Lung (tissue), 12 donors: Measurements from ENCODE around the gene MSRB1. TPM values are rescaled to one million over a fixed set of nuclear protein-coding genes. Genes with fewer than 3 reads are reported as not detected.
A peak's percentile ranks its signal among the peaks of the same experiment; 100 is the strongest.

ENCODE experiments used
- ATAC-seq: fragments of 200-7000 bp; cut with Tn5 transposase; one replicate; pipeline ENCODE4 v1.9.1; 2020; ENCODE audit warnings: moderate number of reproducible peaks; ENCODE audit not compliant: insufficient read depth, low FRiP score
- DNase-seq, 3 donors: peaks; one replicate each; pipeline ENCODE4 v3.0.0-alpha.2; 2013 to 2017
- H3K27ac ChIP-seq, 2 donors: one replicate each; pipeline ENCODE4 v1.5.1; 2013; ENCODE audit warnings: mild to moderate bottlenecking in 2 of 2, moderate library complexity in 2 of 2, control low read depth in 1 of 2, inconsistent platforms in 1 of 2, low read depth in 1 of 2, low read length in 1 of 2
- H3K27me3 ChIP-seq, 3 donors: one replicate each; pipeline ENCODE4 v1.5.1; 2013; ENCODE audit warnings: low read length in 2 of 3; ENCODE audit not compliant: control insufficient read depth in 3 of 3, insufficient read depth in 3 of 3
- H3K36me3 ChIP-seq, 4 donors: one replicate each; pipeline ENCODE4 v1.5.1; 2013; ENCODE audit warnings: low read length in 4 of 4, mild to moderate bottlenecking in 1 of 4, moderate library complexity in 1 of 4; ENCODE audit not compliant: control insufficient read depth in 4 of 4, insufficient read depth in 4 of 4
- H3K4me1 ChIP-seq, 5 donors: one replicate each; pipeline ENCODE4 v1.5.1; 2013; ENCODE audit warnings: low read length in 5 of 5, mild to moderate bottlenecking in 2 of 5, moderate library complexity in 1 of 5; ENCODE audit not compliant: control insufficient read depth in 5 of 5, insufficient read depth in 5 of 5
- H3K4me3 ChIP-seq: one replicate; pipeline ENCODE4 v1.5.1; 2013; ENCODE audit warnings: mild to moderate bottlenecking, control low read depth, moderate library complexity
- H3K9ac ChIP-seq, 2 donors: one replicate each; pipeline ENCODE4 v1.5.1; 2013; ENCODE audit warnings: low read length in 2 of 2, control low read depth in 1 of 2; ENCODE audit not compliant: insufficient read depth in 1 of 2
- H3K9me3 ChIP-seq, 4 donors: one replicate each; pipeline ENCODE4 v1.5.1; 2013; ENCODE audit warnings: low read length in 3 of 4, mild to moderate bottlenecking in 1 of 4, moderate library complexity in 1 of 4; ENCODE audit not compliant: control insufficient read depth in 4 of 4, insufficient read depth in 3 of 4
- CTCF ChIP-seq: IDR thresholded peaks from 2 replicates; pipeline ENCODE4 v1.5.1; 2012; ENCODE audit warnings: mild to moderate bottlenecking; ENCODE audit errors: control extremely low read depth, extremely low read depth
- WGBS, 2 donors: extraction: QIAGEN DNeasy Blood & Tissue Kit; methylation state at CpG; one replicate each; pipeline ENCODE4 v1.1.7; 2013; 5-methylcytosine and 5-hydroxymethylcytosine counted together
- polyA plus RNA-seq, 2 donors: library from polyadenylated mRNA; stranded (reverse); fragments of 200-250 nt; gene quantifications; one replicate each; pipeline ENCODE4 v1.2.1, GENCODE V29; 2013
- total RNA-seq, 2 donors: library from RNA; depleted of rRNA in 1 of 2; stranded (reverse); fragments of >200 nt in 1 of 2; gene quantifications; one replicate each; pipeline ENCODE4 v1.2.1, GENCODE V29; 2014 to 2021
- donor health status: control.
- donor health status: control.
- donor health status: Bipolar disorder and iron deficiency.
- donor health status: healthy.
- donor health status: DM: yes; HTN: yes; CAD: no.

MSRB1 gene
- total and polyA plus RNA-seq, 4 donors, result 11.1 to 164 (median 51.2) TPM

- Histone ChIP-seq H3K9ac (no peak overlapping the region), H3K27ac (no peak overlapping the region), H3K36me3 (no peaks in the 10 kb centered on the region), H3K4me1 (peaks cover 0 to 5% (median 0%) of the 10 kb centered on the region in 5 donors), H3K9me3 (no peaks in the 10 kb centered on the region), H3K4me3 (no peak overlapping the region), H3K27me3 (peaks cover 0 to 26% (median 24%) of the 10 kb centered on the region in 3 donors)
- DNase-seq (no peak), ATAC-seq (no peak)
- TF ChIP-seq CTCF, result no peak
- WGBS, 2 donors, result 59 to 61% methylated on average over 10 to 11 of the region's 11 CpGs
These were observed 16.7 kb downstream of the MSRB1 start for GRCh38 chr16:1926271-1926670.

GRCh38 chr16:1924095-1924494 lies 18.9 kb downstream of the MSRB1 start:
- Histone ChIP-seq H3K4me1 (peaks cover 0 to 5% (median 0%) of the 10 kb centered on the region in 5 donors), H3K36me3 (no peaks in the 10 kb centered on the region), H3K4me3 (no peak overlapping the region), H3K27me3 (peaks cover 7 to 41% (median 40%) of the 10 kb centered on the region in 3 donors), H3K9ac (no peak overlapping the region), H3K27ac (no peak overlapping the region), H3K9me3 (no peaks in the 10 kb centered on the region)
- DNase-seq (no peak), ATAC-seq (no peak)
- TF ChIP-seq CTCF, result no peak
- 67 to 80% methylated on average over 5 of the region's 5 CpGs for WGBS, 2 donors

- ATAC-seq (no peak), DNase-seq (peak; percentile 30 to 58 (median 36))
- Histone ChIP-seq H3K36me3 (no peaks in the 10 kb centered on the region), H3K4me1 (peaks cover 0 to 5% (median 0%) of the 10 kb centered on the region in 5 donors), H3K27ac (no peak overlapping the region), H3K4me3 (no peak overlapping the region), H3K9ac (no peak overlapping the region), H3K9me3 (peaks cover 0 to 2% (median 0%) of the 10 kb centered on the region in 4 donors), H3K27me3 (peaks cover 7 to 46% (median 46%) of the 10 kb centered on the region in 3 donors)
- WGBS, 2 donors, result 12% methylated on average over 23 to 24 of the region's 24 CpGs
- TF ChIP-seq CTCF, result no peak
These were observed 19.5 kb downstream of the MSRB1 start for GRCh38 chr16:1923299-1924034.
